ENCODE measurements around the gene SLC10A3. TPM values are rescaled to one million over a fixed set of nuclear protein-coding genes. Genes with fewer than 3 reads are reported as not detected.

The SLC10A3 gene
- total and polyA plus RNA-seq, 3 donors from 2014 or later: 22.4 to 26.5 (median 25.0) TPM

DNA sequence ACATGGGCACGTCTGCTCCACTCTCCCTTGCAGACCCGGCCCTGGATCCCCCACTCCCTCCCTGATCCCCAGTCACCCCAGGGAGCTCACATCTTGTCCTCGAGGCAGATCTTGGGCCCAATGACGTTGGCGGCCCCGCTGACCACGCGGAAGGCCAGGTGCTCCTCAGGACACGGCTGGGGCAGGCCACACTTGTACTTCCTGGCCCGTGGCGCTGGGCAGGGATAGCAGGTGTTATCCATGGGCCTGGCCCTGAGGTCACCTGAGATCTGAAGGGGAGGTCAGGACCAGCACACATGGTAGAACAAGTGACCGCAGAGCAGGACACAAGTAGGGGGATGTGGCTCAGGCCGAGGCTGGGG, 17.9 kb upstream of the SLC10A3 start:
- H3K36me3 ChIP-seq (ENCODE audit: low read depth, missing control alignments): no peaks in the 10 kb centered on the region
- H3K4me3 ChIP-seq: no peak overlapping the region
- intact Hi-C loops (cut with DNase I; ENCODE audit: low total_unique reads): no loop called here
- no peaks in the 10 kb centered on the region for H3K27me3 ChIP-seq
- no peak overlapping the region for H3K27ac ChIP-seq
- TF ChIP-seq POLR2A (IDR thresholded peaks at IDR 0.05): no peak
- TF ChIP-seq, protein P1, sequence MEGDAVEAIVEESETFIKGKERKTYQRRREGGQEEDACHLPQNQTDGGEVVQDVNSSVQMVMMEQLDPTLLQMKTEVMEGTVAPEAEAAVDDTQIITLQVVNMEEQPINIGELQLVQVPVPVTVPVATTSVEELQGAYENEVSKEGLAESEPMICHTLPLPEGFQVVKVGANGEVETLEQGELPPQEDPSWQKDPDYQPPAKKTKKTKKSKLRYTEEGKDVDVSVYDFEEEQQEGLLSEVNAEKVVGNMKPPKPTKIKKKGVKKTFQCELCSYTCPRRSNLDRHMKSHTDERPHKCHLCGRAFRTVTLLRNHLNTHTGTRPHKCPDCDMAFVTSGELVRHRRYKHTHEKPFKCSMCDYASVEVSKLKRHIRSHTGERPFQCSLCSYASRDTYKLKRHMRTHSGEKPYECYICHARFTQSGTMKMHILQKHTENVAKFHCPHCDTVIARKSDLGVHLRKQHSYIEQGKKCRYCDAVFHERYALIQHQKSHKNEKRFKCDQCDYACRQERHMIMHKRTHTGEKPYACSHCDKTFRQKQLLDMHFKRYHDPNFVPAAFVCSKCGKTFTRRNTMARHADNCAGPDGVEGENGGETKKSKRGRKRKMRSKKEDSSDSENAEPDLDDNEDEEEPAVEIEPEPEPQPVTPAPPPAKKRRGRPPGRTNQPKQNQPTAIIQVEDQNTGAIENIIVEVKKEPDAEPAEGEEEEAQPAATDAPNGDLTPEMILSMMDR (IDR thresholded peaks at IDR 0.05): no peak
- no peaks in the 10 kb centered on the region for H3K4me1 ChIP-seq
- 67 to 83% methylated on average over 1 to 7 of the region's 13 CpGs for WGBS, 2 donors
- DNase-seq: no peak
- H3K9me3 ChIP-seq: no peaks in the 10 kb centered on the region

DNA sequence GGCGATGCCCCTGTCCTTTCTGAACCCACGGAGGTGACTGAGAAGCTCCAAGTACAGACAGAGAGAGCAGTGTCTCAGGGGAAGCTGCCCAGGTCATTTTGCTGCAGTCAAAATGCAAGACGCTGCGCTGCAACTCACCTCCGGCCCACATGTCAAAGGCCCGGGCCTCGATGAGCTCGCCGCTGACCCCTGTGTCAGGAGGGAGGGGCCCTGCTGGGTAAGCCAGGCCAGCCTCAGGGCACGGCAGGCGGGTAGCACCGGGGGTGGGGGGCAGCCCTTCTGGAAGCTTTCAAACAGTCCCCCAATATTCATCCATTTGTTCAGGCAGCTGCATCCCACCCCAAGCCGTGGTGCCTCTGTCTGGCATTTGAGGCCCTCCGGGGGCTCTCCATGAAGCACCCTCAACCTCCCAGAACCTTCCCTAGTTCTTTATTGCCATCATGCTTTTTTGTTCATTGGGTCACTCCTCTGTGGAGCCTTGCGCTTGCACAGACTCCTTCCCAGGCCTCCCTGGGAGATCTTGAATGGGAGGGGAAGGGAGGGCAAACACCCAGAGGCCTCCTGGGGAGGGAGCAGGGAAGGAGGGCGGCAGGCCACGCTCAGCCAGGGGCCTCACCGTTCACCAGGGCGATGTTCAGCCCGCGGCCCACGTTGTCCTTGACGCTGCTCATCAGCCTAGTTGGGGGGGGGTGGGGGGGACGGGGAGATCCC, 17.4 kb upstream of the SLC10A3 start:
- intact Hi-C loops (cut with DNase I; ENCODE audit: low total_unique reads): no loop called here
- Histone ChIP-seq H3K27ac (no peak overlapping the region), H3K36me3 (ENCODE audit: low read depth, missing control alignments) (no peaks in the 10 kb centered on the region), H3K27me3 (no peaks in the 10 kb centered on the region), H3K4me3 (no peak overlapping the region), H3K4me1 (no peaks in the 10 kb centered on the region), H3K9me3 (no peaks in the 10 kb centered on the region)
- DNase-seq: no peak
- WGBS, 2 donors: 64 to 76% methylated on average over 5 to 18 of the region's 24 CpGs
- TF ChIP-seq POLR2A (IDR thresholded peaks at IDR 0.05): no peak
- TF ChIP-seq, protein P1 (IDR thresholded peaks at IDR 0.05): no peak

DNA sequence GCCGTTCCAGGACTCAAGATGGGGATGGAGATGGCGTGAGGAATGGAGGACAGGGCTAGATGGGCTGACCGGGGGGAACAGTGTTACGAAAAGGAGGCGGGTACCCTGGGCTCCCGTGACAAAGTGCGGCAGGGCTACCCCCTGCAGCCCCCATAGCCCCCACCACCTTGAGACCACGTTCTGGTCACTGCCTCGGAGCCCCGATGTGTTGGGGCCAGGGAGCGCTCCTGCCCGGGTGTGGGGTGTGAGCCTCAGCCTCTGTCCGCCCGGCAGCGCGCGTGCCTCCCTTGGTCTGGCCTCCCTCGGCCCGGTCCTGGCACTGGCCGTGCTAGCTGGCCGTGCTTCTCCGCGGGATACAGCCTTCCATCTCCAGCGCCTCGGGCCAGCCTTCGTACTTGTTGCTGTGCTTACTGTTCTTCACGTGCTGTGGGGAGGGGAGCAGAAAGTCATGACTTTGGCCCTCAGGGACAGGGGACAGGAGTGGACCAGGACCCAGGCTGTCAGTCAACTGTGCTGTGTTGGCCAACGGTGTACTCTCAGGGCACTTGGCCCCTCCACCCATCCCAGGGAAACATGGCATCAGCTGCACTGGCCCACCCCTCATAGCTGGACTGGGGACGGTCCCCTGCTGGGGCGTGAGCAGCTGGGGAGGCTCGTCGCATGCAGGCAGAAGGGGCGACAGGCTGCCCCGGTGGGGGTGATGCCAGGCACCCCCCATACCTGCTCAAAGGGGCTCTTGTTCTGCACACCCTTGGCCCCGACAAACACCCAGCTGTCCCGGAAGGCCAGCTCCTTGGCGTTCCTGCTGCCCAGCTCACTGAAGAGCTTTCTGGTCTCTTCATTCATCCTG, 16.3 kb upstream of the SLC10A3 start:
- TF ChIP-seq, protein P1 (IDR thresholded peaks at IDR 0.05): no peak
- H3K27me3 ChIP-seq: no peaks in the 10 kb centered on the region
- no peak overlapping the region for H3K4me3 ChIP-seq
- intact Hi-C loops (cut with DNase I; ENCODE audit: low total_unique reads): no loop called here
- H3K4me1 ChIP-seq: no peaks in the 10 kb centered on the region
- no peak for DNase-seq
- no peaks in the 10 kb centered on the region for H3K9me3 ChIP-seq
- 89 to 90% methylated on average over 4 to 23 of the region's 37 CpGs for WGBS, 2 donors
- H3K27ac ChIP-seq: no peak overlapping the region
- no peaks in the 10 kb centered on the region for H3K36me3 ChIP-seq (ENCODE audit: low read depth, missing control alignments)

DNA sequence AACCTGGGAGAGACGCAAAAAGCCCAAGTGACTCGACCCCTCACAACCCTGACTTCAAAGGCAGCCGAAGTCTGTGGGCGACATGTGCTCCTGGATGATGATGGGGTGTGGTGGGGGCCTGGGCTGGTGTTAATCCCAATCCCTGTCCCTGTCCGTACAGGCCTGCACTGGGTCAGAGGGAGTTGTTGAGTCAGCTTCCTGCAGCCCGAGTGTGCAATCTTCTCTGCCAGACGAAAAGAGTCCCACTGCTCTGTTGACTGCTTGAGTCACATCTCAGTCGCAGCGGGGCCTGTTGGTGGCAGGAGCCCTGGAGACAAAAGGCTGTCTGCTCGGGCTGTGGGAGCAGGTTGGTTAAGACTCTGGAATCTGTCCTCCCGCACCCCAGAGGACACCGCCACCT, 15.3 kb upstream of the SLC10A3 start:
- Histone ChIP-seq H3K9me3 (no peaks in the 10 kb centered on the region), H3K27me3 (no peaks in the 10 kb centered on the region), H3K4me1 (no peaks in the 10 kb centered on the region), H3K36me3 (ENCODE audit: low read depth, missing control alignments) (no peaks in the 10 kb centered on the region), H3K27ac (no peak overlapping the region), H3K4me3 (no peak overlapping the region)
- no peak for DNase-seq
- TF ChIP-seq, protein P1 (IDR thresholded peaks at IDR 0.05): no peak
- TF ChIP-seq POLR2A (IDR thresholded peaks at IDR 0.05): no peak
- 80 to 84% methylated on average over 1 to 10 of the region's 12 CpGs for WGBS, 2 donors
- intact Hi-C loops (cut with DNase I; ENCODE audit: low total_unique reads): no loop called here

Data from testis (tissue), 3 donors.